Smooth muscle cell (in vitro differentiated cells): Measurements from ENCODE around the gene RAB4B. TPM values are rescaled to one million over a fixed set of nuclear protein-coding genes. Genes with fewer than 3 reads are reported as not detected.

Experiments
- DNase-seq: peaks from one replicate; lab custom pipeline; 2025; ENCODE audit not compliant: unreplicated experiment; lab: John Stamatoyannopoulos, UW
- H2AFZ ChIP-seq: fragments of 200-600 bp; sonication (generic); 2 replicates; pipeline ENCODE4 v1.6.0; 2016; ENCODE audit warnings: antibody characterized with exemption, low read depth, mild to moderate bottlenecking
- H3F3A ChIP-seq: fragments of 200-600 bp; sonication (generic); 2 replicates; pipeline ENCODE4 v1.6.0; 2017; ENCODE audit warnings: antibody characterized with exemption, low read depth
- H3K27ac ChIP-seq: fragments of 200-600 bp; sonication (generic); 2 replicates; pipeline ENCODE4 v1.5.1; 2016; ENCODE audit warnings: low read depth, mild to moderate bottlenecking
- H3K27me3 ChIP-seq: fragments of 200-600 bp; sonication (generic); 2 replicates; pipeline ENCODE4 v1.6.1; 2016; ENCODE audit warnings: low read depth, mild to moderate bottlenecking
- H3K36me3 ChIP-seq: fragments of 200-600 bp; sonication (generic); 2 replicates; pipeline ENCODE4 v1.5.1; 2016; ENCODE audit warnings: low read depth
- H3K4me1 ChIP-seq: fragments of 200-600 bp; sonication (generic); 2 replicates; pipeline ENCODE4 v1.5.1; 2016; ENCODE audit warnings: low read depth
- H3K4me2 ChIP-seq: fragments of 200-600 bp; sonication (generic); 2 replicates; pipeline ENCODE4 v1.6.0; 2016; ENCODE audit warnings: mild to moderate bottlenecking
- H3K4me3 ChIP-seq: fragments of 200-600 bp; sonication (generic); 2 replicates; pipeline ENCODE4 v1.5.1; 2016; ENCODE audit warnings: mild to moderate bottlenecking
- H3K79me2 ChIP-seq: fragments of 200-600 bp; sonication (generic); 2 replicates; pipeline ENCODE4 v1.6.0; 2016; ENCODE audit warnings: low read depth, mild to moderate bottlenecking
- H3K9ac ChIP-seq: fragments of 200-600 bp; sonication (generic); 2 replicates; pipeline ENCODE4 v1.6.0; 2016; ENCODE audit warnings: low read depth
- H3K9me3 ChIP-seq: fragments of 200-600 bp; sonication (generic); replicated peaks from 2 replicates; pipeline ENCODE4 v1.5.1; 2016; ENCODE audit warnings: low read depth
- H4K20me1 ChIP-seq: fragments of 200-600 bp; sonication (generic); 2 replicates; pipeline ENCODE4 v1.6.0; 2016; ENCODE audit warnings: low read depth
- CTCF ChIP-seq: fragments of 200-600 bp; sonication (generic); IDR thresholded peaks from 2 replicates; pipeline ENCODE4 v1.5.1; 2017; ENCODE audit warnings: borderline replicate concordance, mild to moderate bottlenecking, antibody characterized with exemption; ENCODE audit not compliant: insufficient read depth, poor library complexity, severe bottlenecking
- WGBS: methylation state at CpG from one replicate; pipeline ENCODE4 v1.1.7; 2016; ENCODE audit warnings: low lambda C conversion rate; 5-methylcytosine and 5-hydroxymethylcytosine counted together
- polyA plus RNA-seq: library from polyadenylated mRNA; unstranded; fragments of >200 nt; fragmentation: Nextera tagmentation; extraction: Ambion mirVana; gene quantifications from 2 replicates; pipeline ENCODE4 v1.2.1, GENCODE V29; 2016
- total RNA-seq: library from RNA; depleted of rRNA; stranded (reverse); fragments of >200 nt; gene quantifications from 2 replicates; pipeline ENCODE4 v1.2.3, GENCODE V29; 2014

The RAB4B gene
- total and polyA plus RNA-seq, 2 experiments from 2014 or later: 10.6 to 39.5 TPM

DNA sequence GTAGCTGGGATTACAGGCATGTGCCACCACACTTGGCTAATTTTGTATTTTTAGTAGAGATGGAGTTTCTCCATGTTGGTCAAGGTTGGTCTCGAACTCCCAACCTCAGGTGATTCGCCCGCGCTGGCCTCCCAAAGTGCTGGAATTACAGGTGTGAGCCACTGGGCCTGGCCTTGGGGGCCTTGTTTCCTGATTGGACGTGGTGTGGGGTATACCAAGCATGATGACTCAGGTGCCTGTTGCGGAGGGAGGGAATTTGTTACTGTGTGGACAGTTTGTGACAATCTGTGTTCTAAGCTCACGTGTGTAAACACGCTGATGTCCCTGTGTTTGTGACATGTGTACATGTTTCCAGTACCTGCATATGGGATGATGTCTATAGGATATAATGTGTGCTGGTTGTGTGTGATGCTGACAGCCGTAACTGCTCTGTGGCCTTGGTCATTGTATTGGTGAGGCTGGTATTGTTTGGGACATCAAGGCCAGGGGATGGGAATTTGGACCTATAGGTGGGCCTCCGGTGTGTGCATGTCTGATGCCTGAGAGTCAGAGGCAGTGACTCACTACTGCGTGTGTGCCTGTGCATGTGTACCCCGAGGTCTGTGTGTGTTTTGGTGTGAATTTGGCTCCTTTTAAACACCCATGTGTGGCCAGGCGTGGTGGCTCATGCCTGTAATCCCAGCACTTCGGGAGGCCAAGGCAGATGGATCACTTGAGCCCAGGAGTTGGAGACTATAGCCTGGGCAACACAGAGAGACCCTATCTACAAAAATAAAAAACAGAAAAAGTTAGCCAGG is 19.3 kb downstream of the RAB4B start:
- peaks cover 15% of the 10 kb centered on the region for H3K4me1 ChIP-seq
- no peak overlapping the region for H2AFZ ChIP-seq
- no peak overlapping the region for H3K9ac ChIP-seq
- H3K4me3 ChIP-seq: peak overlapping the region; percentile 55
- no peak for TF ChIP-seq CTCF
- H3K27me3 ChIP-seq: no peaks in the 10 kb centered on the region
- no peaks in the 10 kb centered on the region for H3K9me3 ChIP-seq
- peak overlapping the region; percentile 80 for H3K4me2 ChIP-seq
- 93% methylated on average over 14 of the region's 14 CpGs for WGBS
- DNase-seq: no peak
- H3K79me2 ChIP-seq: peaks cover 34% of the 10 kb centered on the region
- H4K20me1 ChIP-seq: peaks cover 26% of the 10 kb centered on the region
- peak overlapping the region; percentile 83 for H3K27ac ChIP-seq
- no peaks in the 10 kb centered on the region for H3K36me3 ChIP-seq
- no peaks in the 10 kb centered on the region for H3F3A ChIP-seq

- Histone ChIP-seq H3K36me3 (no peaks in the 10 kb centered on the region), H2AFZ (peak overlapping the region; percentile 46), H3F3A (no peaks in the 10 kb centered on the region), H3K27me3 (no peaks in the 10 kb centered on the region), H3K4me3 (peak overlapping the region; percentile 55), H3K9me3 (no peaks in the 10 kb centered on the region), H3K4me1 (peaks cover 15% of the 10 kb centered on the region), H3K9ac (peak overlapping the region; percentile 39), H3K4me2 (peak overlapping the region; percentile 80), H4K20me1 (peaks cover 33% of the 10 kb centered on the region), H3K79me2 (peaks cover 41% of the 10 kb centered on the region), H3K27ac (peak overlapping the region; percentile 83)
- DNase-seq: peak; percentile 52
- WGBS: 10% methylated on average over 28 of the region's 28 CpGs
- TF ChIP-seq CTCF: peak; percentile 28
These were observed 20.1 kb downstream of the RAB4B start for GRCh38 chr19:40797963-40798682.

- no peak for TF ChIP-seq CTCF
- peaks cover 41% of the 10 kb centered on the region for H4K20me1 ChIP-seq
- H3K4me2 ChIP-seq: peak within 1 kb of the TSS; percentile 95
- peaks cover 6% of the 10 kb centered on the region for H3F3A ChIP-seq
- H3K9me3 ChIP-seq: no peaks in the 10 kb centered on the region
- WGBS: under 1% methylated on average over 29 of the region's 110 CpGs
- H3K27ac ChIP-seq: peak within 1 kb of the TSS; percentile 83
- no peaks in the 10 kb centered on the region for H3K36me3 ChIP-seq
- DNase-seq: peak; percentile 99
- H3K79me2 ChIP-seq: peaks cover 49% of the 10 kb centered on the region
- H3K9ac ChIP-seq: peak within 1 kb of the TSS; percentile 94
- peak within 1 kb of the TSS; percentile 46 for H2AFZ ChIP-seq
- no peaks in the 10 kb centered on the region for H3K27me3 ChIP-seq
- H3K4me1 ChIP-seq: peaks cover 15% of the 10 kb centered on the region
- H3K4me3 ChIP-seq: peak within 1 kb of the TSS; percentile 94
These were observed 20.9 kb downstream of the RAB4B start, which contains the start of gene EGLN2 for GRCh38 chr19:40798683-40799557. TSS of gene EGLN2 (plus strand) at chr19:40799191. CDS start at chr19:40800573, 1,382 bp downstream.
